ENCODE data around the gene SSC4D. TPM values are rescaled to one million over a fixed set of nuclear protein-coding genes. Genes with fewer than 3 reads are reported as not detected.
A peak's percentile ranks its signal among the peaks of the same experiment; 100 is the strongest.

Gene SSC4D
- total and polyA plus RNA-seq, 9 of the 15 experiments (the other 6 are each of a cell fraction or from before 2014, with no cell fraction given) = 0.06 to 1.1 (median 0.85) TPM; not detected in 1

GRCh38 chr7:76358481-76359110 lies 50.9 kb downstream of the SSC4D start, which contains the start of gene YWHAG (continued):
- TF ChIP-seq ZNF609 (CRISPR knock-in tag; IDR thresholded peaks at IDR 0.05; ENCODE audit: borderline replicate concordance) (no peak; the same call in 1 of the 2 replicates), BCOR (IDR thresholded peaks at IDR 0.05) (peak; percentile 81), U2AF1 (optimal IDR thresholded peaks at IDR 0.05; ENCODE audit: low read depth, low read length) (peak; percentile 42), SETDB1 (IDR thresholded peaks at IDR 0.05; ENCODE audit: low read length) (no peak), SNRNP70 (optimal IDR thresholded peaks at IDR 0.05; ENCODE audit: low read depth, low read length) (no peak), MEF2D (tag; conservative IDR thresholded peaks at IDR 0.05; ENCODE audit: low read depth) (no peak), HIVEP1 (CRISPR knock-in tag; IDR thresholded peaks at IDR 0.05) (no peak), KLF10 (CRISPR knock-in tag; IDR thresholded peaks at IDR 0.05) (no peak), ZBTB34 (CRISPR knock-in tag; IDR thresholded peaks at IDR 0.05) (no peak), CBX2 (IDR thresholded peaks at IDR 0.05; ENCODE audit: insufficient read depth, low read length, poor library complexity, severe bottlenecking) (no peak), PPARD (CRISPR knock-in tag; IDR thresholded peaks at IDR 0.05) (no peak), TFAM (CRISPR knock-in tag; conservative IDR thresholded peaks at IDR 0.05) (no peak), DMBX1 (CRISPR knock-in tag; IDR thresholded peaks at IDR 0.05; ENCODE audit: borderline replicate concordance) (no peak), ZNF75A (CRISPR knock-in tag; IDR thresholded peaks at IDR 0.05) (no peak), NR2C1 (IDR thresholded peaks at IDR 0.05) (no peak), NR2C1 (tag; IDR thresholded peaks at IDR 0.05) (no peak), KLF13 (tag; IDR thresholded peaks at IDR 0.05; ENCODE audit: borderline replicate concordance, low read depth) (0 out of 2 replicates have a peak, but pooled peaks have one; percentile 25), NR2F6 (CRISPR knock-in tag; IDR thresholded peaks at IDR 0.05) (no peak), ETV5 (CRISPR knock-in tag; IDR thresholded peaks at IDR 0.05; ENCODE audit: low read depth) (no peak)
- TF ChIP-seq, protein P1, sequence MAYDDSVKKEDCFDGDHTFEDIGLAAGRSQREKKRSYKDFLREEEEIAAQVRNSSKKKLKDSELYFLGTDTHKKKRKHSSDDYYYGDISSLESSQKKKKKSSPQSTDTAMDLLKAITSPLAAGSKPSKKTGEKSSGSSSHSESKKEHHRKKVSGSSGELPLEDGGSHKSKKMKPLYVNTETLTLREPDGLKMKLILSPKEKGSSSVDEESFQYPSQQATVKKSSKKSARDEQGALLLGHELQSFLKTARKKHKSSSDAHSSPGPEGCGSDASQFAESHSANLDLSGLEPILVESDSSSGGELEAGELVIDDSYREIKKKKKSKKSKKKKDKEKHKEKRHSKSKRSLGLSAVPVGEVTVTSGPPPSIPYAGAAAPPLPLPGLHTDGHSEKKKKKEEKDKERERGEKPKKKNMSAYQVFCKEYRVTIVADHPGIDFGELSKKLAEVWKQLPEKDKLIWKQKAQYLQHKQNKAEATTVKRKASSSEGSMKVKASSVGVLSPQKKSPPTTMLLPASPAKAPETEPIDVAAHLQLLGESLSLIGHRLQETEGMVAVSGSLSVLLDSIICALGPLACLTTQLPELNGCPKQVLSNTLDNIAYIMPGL (CRISPR knock-in tag; IDR thresholded peaks at IDR 0.05) = peak; percentile 94

Data from K562 (cell line).